Activated CD4-positive, alpha-beta T cell treated with anti-CD3 and anti-CD28 coated beads for 4 hours (primary cell): ENCODE measurements around the gene TEX101.
"Not testable (repeated sequence)": the region's sequence is repeated elsewhere in the genome, so short reads cannot be mapped to it uniquely, and the experiment has no call there.

Experiments used
- DNase-seq, 2 donors: peaks; one replicate each; pipeline ENCODE4 v3.0.0-alpha.2; 2020

The TEX101 gene

GRCh38 chr19:43422000-43422688 is 7.5 kb downstream of the TEX101 start:
- no peak for DNase-seq

- DNase-seq, result no peak
Observed at GRCh38 chr19:43422689-43423066, 8.0 kb downstream of the TEX101 start.

GRCh38 chr19:43423779-43424178 is 9.1 kb downstream of the TEX101 start:
- no peak for DNase-seq

GRCh38 chr19:43425567-43426392 is 11.1 kb downstream of the TEX101 start:
- DNase-seq, result no peak

GRCh38 chr19:43429395-43429794 is 14.7 kb downstream of the TEX101 start:
- DNase-seq, result no peak

- no peak for DNase-seq
Observed at GRCh38 chr19:43430142-43430710, 15.5 kb downstream of the TEX101 start.

- no peak for DNase-seq
Observed at GRCh38 chr19:43430976-43431375, 16.3 kb downstream of the TEX101 start.

GRCh38 chr19:43433358-43433673 is 18.6 kb downstream of the TEX101 start:
- DNase-seq, result no peak

GRCh38 chr19:43433689-43434088 is 19.0 kb downstream of the TEX101 start:
- no peak for DNase-seq

GRCh38 chr19:43435775-43436174 is 21.1 kb downstream of the TEX101 start:
- DNase-seq, result no peak

- DNase-seq, result not testable (repeated sequence)
Observed at GRCh38 chr19:43437284-43437683, 22.6 kb downstream of the TEX101 start.

- no peak for DNase-seq
Observed at GRCh38 chr19:43437712-43438111, 23.0 kb downstream of the TEX101 start.

GRCh38 chr19:43438291-43439031 is 23.8 kb downstream of the TEX101 start:
- DNase-seq, result peak in 1 of 2 donors; percentile 26

- peak; percentile 42 to 50 for DNase-seq
Observed at GRCh38 chr19:43439032-43439708, 24.5 kb downstream of the TEX101 start.

- no peak for DNase-seq
Observed at GRCh38 chr19:43439709-43440063, 25.0 kb downstream of the TEX101 start.

GRCh38 chr19:43441716-43442115 is 27.0 kb downstream of the TEX101 start:
- DNase-seq, result no peak

- DNase-seq, result not testable (repeated sequence)
Observed at GRCh38 chr19:43444091-43444490, 29.4 kb downstream of the TEX101 start.

- no peak for DNase-seq
Observed at GRCh38 chr19:43444531-43445287, 30.0 kb downstream of the TEX101 start.

- no peak for DNase-seq
Observed at GRCh38 chr19:43445426-43445825, 30.7 kb downstream of the TEX101 start.

GRCh38 chr19:43446746-43447489 is 32.2 kb downstream of the TEX101 start:
- DNase-seq, result peak; percentile 78 to 84

GRCh38 chr19:43447655-43448054 is 33.0 kb downstream of the TEX101 start:
- no peak for DNase-seq
